Right cardiac atrium (tissue), 5 donors: ENCODE measurements around the gene PPM1A. TPM values are rescaled to one million over a fixed set of nuclear protein-coding genes. Genes with fewer than 3 reads are reported as not detected.

ENCODE experiments used
- ATAC-seq, 2 donors: fragments of 200-7000 bp; cut with Tn5 transposase; one replicate each; pipeline versions ENCODE4 v1.8.0 to v1.9.1; 2020; ENCODE audit warnings: moderate library complexity in 2 of 2, mild to moderate bottlenecking in 1 of 2
- DNase-seq, 3 donors: peaks; one replicate each; pipeline ENCODE4 v3.0.0-alpha.2; 2020
- H3K27ac ChIP-seq: one replicate; pipeline ENCODE4 v1.5.1; 2013; ENCODE audit warnings: mild to moderate bottlenecking, low read length, control low read depth, moderate library complexity
- H3K27me3 ChIP-seq: one replicate; pipeline ENCODE4 v1.6.1; 2013; ENCODE audit not compliant: control insufficient read depth, insufficient read depth
- H3K4me1 ChIP-seq: one replicate; pipeline ENCODE4 v1.6.1; 2013; ENCODE audit warnings: low read length; ENCODE audit not compliant: control insufficient read depth, insufficient read depth
- H3K4me3 ChIP-seq: one replicate; pipeline ENCODE4 v1.5.1; 2013; ENCODE audit warnings: low read length, control low read depth
- H3K9me3 ChIP-seq: one replicate; pipeline ENCODE4 v1.6.1; 2013; ENCODE audit warnings: low read length; ENCODE audit not compliant: control insufficient read depth
- WGBS: extraction: QIAGEN DNeasy Blood & Tissue Kit; methylation state at CpG from one replicate; pipeline ENCODE4 v1.1.7; 2013; 5-methylcytosine and 5-hydroxymethylcytosine counted together
- intact Hi-C, 4 donors: fragments of 100-400 bp; cut with DNase I; formaldehyde crosslinking; loops; one replicate each; pipeline versions ENCODE4 v1.11.0 to v1.14.0; 2022 to 2023
- polyA plus RNA-seq: library from polyadenylated mRNA; stranded (reverse); fragments of 200-250 nt; gene quantifications from one replicate; pipeline ENCODE4 v1.2.3, GENCODE V29; 2013
- total RNA-seq, 4 donors: library from RNA; stranded (reverse); fragmentation: NEBNext Ultra II Directional; extraction: Animal tissue kit (Norgen Biotek cat#: 25700); gene quantifications; one replicate each; pipeline ENCODE4 v1.2.1, GENCODE V29; 2021
- donor health status: healthy with polysubstance abuse.
- donor health status: DM: no; HTN: yes; CAD: no.
- donor health status: DM: no; HTN: no; CAD: no.
- donor health status: DM: no; HTN: yes; CAD: no; lungs with severe emphysema.
- donor health status: DM: yes; HTN: yes; CAD: no.

PPM1A gene
- total and polyA plus RNA-seq, 5 donors: 37.8 to 88.2 (median 79.6) TPM

DNA sequence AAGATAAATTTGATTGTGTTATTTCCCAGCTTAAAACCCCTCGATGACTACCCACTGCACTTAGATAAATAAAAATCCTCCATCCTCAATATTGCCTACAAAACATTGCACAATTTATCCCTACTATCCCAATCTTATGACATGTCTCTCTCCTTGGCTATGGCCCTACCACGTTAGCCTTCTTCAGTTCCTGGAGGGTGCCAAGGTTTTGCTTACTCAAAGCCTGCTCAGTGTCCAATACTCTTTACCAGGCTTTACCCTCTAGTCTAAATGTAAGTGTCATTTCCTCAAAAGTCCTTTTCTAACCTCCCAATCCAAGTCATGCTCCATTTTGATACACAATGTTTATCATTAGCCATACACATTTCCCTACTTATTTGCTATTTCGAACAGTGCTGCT, 35.0 kb upstream of the PPM1A start:
- Histone ChIP-seq H3K4me3 (no peak overlapping the region), H3K9me3 (no peaks in the 10 kb centered on the region), H3K27me3 (no peaks in the 10 kb centered on the region), H3K27ac (no peak overlapping the region), H3K4me1 (no peaks in the 10 kb centered on the region)
- DNase-seq: no peak
- intact Hi-C loops: no loop called here
- ATAC-seq: no peak
- WGBS: 85% methylated on average over 3 of the region's 3 CpGs

DNA sequence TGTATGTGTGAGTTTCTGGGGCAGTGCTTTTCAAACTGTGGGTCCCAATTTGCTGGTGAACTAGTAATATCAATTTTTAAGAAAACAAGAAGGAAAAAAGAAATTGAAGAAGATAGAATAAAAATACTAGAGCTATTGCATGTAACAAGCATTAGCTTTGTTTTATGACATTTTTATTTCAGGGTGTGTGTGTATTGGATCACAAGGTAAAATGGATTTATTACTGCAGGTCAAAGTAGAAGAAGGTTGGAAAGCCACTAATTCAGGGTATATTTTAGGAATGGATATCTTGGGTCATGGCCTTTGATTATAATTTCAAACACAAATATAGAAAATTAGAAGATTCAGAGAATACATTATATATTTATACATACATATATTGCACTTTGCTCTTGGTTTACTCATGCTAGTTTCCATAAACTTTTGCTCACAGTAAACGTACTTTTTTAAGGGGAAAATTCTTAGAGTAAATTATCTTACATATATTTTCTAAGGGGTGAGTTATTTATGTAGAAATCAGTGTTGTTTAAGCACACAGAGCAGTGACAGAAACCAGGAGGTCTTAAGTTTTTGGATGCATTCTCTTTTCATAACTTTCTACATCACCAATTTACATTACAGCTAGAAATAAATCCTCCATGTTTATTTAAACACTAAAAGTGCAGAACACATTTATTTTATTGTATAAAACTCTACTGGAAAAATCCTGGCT, 34.5 kb upstream of the PPM1A start:
- no peaks in the 10 kb centered on the region for H3K9me3 ChIP-seq
- no peaks in the 10 kb centered on the region for H3K4me1 ChIP-seq
- DNase-seq: no peak
- ATAC-seq: no peak
- 37% methylated on average over 1 of the region's 1 CpG for WGBS
- intact Hi-C loops: no loop called here
- H3K27ac ChIP-seq: no peak overlapping the region
- H3K27me3 ChIP-seq: no peaks in the 10 kb centered on the region
- no peak overlapping the region for H3K4me3 ChIP-seq

DNA sequence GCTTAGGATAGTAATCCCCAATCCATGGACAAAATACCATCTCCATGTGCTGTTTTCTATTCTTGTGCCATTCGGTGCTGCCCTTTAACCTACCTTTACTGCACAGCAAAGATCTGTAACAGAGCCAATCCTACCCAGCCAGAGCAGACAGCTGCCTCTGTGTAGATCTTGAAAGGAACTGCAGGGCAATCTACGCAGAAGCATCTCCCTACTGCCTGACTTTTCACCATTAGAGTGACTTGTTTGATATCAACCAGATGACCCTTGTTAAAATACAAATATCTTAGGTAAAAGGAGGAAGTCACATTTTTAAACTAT, 33.9 kb upstream of the PPM1A start:
- Histone ChIP-seq H3K27ac (no peak overlapping the region), H3K4me3 (no peak overlapping the region), H3K9me3 (no peaks in the 10 kb centered on the region), H3K4me1 (no peaks in the 10 kb centered on the region), H3K27me3 (no peaks in the 10 kb centered on the region)
- 69% methylated on average over 2 of the region's 2 CpGs for WGBS
- intact Hi-C loops: no loop called here
- no peak for ATAC-seq
- DNase-seq: no peak

DNA sequence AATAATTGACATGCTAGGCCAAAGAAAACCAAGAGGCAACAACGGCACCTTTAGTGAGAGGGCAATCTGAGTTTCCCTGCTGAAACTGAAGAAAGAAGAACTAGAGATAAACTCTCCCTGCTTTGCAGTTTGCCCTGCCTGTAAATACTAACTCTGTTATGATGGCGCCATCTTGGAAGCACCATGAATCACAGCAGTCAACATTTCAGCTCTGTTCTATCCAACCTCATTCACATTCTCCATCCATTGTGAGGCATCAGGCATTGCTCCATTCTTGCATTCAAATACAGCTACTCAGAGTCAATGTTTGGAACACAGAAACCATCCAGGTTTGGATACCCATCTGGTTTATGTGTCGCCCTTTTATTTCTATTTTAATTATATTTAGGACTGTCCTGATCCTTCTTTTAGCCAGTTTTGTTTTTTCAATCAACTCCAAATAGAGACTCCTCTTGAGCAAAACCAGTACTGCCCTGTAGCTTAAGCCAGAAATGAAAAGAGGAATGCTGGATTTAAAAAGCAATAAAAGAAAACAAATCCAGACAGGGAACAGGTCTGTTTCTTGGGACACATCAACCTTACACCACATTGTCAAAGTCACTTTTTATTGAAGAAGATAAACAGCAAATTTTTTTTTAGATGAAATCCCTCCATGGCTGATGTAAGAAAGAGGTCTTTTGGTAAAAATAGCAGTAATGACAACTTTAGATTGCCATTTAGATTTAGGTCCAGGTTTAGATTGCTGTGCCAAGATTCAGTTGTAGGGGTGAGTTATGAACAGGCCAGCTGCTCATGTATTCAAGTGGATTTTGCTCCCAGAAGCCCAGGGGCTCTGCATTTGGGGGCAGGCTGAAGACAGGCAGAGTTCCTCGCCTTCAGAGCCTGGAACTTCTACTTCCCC, 33.3 kb upstream of the PPM1A start:
- no peak for ATAC-seq
- WGBS: 86% methylated on average over 4 of the region's 4 CpGs

DNA sequence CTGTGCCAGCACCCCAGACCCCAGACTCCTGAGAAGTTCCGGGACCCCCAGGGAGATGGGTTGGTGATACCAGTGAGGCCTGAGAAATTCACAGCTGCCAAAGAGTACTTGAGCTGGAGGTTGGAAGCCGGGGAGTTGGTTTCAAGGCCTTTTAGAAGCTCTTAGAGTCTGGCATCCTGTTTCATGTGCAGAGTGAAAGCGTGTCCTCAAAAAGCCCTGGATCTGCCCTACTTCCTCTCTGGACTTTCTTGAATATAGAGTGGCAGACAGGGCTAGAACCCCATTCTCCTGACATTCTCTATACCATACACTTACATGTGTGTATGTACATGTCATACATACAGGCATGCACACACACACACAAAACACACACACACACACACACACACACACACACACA, 31.3 kb upstream of the PPM1A start:
- H3K27me3 ChIP-seq: no peaks in the 10 kb centered on the region
- DNase-seq (no peak), ATAC-seq (no peak)
- H3K27ac ChIP-seq: no peak overlapping the region
- no peak overlapping the region for H3K4me3 ChIP-seq
- intact Hi-C loops: no loop called here
- no peaks in the 10 kb centered on the region for H3K4me1 ChIP-seq
- H3K9me3 ChIP-seq: no peaks in the 10 kb centered on the region
- WGBS: 56% methylated on average over 3 of the region's 3 CpGs

More for the DNA sequence above, 33.3 kb upstream of the PPM1A start:
- no peak for DNase-seq
- no peak overlapping the region for H3K27ac ChIP-seq
- no peaks in the 10 kb centered on the region for H3K9me3 ChIP-seq
- H3K27me3 ChIP-seq: no peaks in the 10 kb centered on the region
- H3K4me1 ChIP-seq: no peaks in the 10 kb centered on the region
- no peak overlapping the region for H3K4me3 ChIP-seq
- intact Hi-C loops: no loop called here

DNA sequence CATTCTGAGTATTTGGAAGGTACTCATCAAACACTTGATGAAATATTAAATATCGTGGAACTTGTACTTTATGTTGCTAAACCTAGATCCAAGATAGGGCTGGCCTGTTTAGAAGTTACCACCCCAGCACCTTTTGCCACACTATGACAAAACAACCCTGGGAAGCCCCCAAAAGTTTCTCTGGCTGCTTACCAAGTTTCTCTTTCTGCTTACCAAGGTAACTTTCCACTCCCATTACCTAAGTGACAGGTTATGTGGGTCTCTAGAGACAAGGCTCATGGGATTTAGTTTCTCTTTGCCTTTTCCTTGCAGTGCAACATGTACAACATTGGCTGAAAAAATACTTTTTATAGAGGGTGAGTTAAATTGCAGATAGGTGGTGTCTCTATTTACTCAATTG, 28.9 kb upstream of the PPM1A start:
- ATAC-seq (no peak), DNase-seq (no peak)
- Histone ChIP-seq H3K27me3 (no peaks in the 10 kb centered on the region), H3K9me3 (no peaks in the 10 kb centered on the region), H3K27ac (no peak overlapping the region), H3K4me1 (no peaks in the 10 kb centered on the region), H3K4me3 (no peak overlapping the region)
- intact Hi-C loops: no loop called here
- WGBS: 84% methylated on average over 1 of the region's 1 CpG

DNA sequence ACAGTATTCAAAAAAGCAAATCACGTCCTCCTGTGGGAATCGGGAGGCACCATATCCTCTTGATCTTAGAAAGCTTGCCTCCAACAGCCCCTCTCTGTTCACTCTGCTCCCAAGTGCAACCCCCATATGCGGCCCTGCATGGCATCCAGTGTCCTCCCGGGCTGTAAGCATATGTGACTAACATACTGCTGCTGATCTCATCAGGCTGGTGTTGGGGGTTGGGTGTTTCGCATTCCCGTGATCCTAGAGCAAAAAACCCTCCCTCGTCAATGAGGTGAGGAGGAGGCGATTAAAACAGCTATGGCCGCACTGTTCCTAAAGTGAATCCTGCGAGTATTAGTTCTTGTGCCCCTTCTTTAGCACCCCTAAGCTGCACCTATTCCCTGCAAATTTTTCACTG, 28.1 kb upstream of the PPM1A start:
- Histone ChIP-seq H3K4me1 (no peaks in the 10 kb centered on the region), H3K4me3 (no peak overlapping the region), H3K27me3 (no peaks in the 10 kb centered on the region), H3K27ac (no peak overlapping the region), H3K9me3 (no peaks in the 10 kb centered on the region)
- DNase-seq (no peak), ATAC-seq (no peak)
- intact Hi-C loops: no loop called here
- 88% methylated on average over 10 of the region's 10 CpGs for WGBS

DNA sequence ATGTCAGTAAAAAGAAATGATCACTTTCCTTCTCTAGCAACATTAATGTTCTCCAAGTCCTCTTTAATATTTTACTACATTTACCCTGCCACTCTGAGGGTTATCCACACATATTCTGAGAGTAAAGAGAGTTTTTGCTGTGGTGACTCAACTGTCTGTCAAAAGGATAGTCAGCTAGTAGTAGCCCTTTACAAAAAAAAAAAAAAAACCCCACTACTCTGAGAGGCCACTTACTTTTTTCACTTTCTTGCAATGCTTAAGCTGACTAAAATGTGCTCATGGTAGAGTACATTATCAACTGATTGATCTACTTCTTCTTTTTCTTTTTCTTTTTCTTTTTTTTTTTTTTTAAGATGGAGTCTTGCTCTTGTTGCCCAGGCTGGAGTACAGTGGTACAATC, 27.6 kb upstream of the PPM1A start:
- no peaks in the 10 kb centered on the region for H3K9me3 ChIP-seq
- intact Hi-C loops: no loop called here
- no peaks in the 10 kb centered on the region for H3K4me1 ChIP-seq
- no peak overlapping the region for H3K27ac ChIP-seq
- H3K4me3 ChIP-seq: no peak overlapping the region
- DNase-seq (no peak), ATAC-seq (no peak)
- no peaks in the 10 kb centered on the region for H3K27me3 ChIP-seq

DNA sequence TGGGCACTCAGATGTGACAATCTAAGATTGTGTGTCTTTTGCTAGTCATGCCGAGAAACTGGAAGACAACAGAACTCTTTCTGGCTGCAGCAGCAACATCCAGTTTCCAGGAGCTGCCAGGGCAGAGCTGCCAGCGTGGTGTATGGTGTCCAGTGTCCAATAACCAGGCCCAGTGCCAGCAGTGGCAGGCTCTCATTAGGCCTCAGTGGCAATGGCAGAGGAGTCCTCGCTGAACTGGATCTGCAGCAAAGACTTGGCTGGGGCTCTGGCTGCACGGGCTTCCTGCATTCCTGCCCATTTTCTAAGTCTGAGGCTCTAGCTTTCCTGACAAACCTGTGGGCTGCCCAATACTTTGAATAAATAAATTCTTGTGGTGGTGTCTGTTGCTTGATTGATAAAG, 26.2 kb upstream of the PPM1A start:
- ATAC-seq (peak; percentile 66 to 91), DNase-seq (peak; percentile 38 to 82 (median 81))
- intact Hi-C loops: no loop called here
- Histone ChIP-seq H3K27ac (no peak overlapping the region), H3K4me3 (no peak overlapping the region), H3K27me3 (no peaks in the 10 kb centered on the region), H3K4me1 (no peaks in the 10 kb centered on the region), H3K9me3 (no peaks in the 10 kb centered on the region)
- 56% methylated on average over 4 of the region's 4 CpGs for WGBS

DNA sequence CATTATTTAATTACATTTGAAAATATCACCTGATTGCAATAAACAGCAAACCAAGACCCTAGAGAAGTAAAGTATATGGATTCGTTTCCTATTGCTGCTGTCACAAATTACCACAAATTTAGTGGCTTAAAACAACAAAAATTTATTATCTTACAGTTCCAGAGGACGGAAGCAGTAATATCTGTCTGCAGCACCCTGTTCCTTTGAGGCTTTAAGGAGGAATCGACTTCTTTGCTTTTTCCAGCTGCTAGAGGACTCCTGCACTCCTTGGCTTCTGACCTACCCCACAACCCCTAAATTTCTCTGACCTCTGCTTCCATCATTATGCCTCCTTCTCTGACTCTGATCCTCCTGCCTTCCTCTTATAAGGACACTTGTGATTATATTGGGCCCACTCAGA, 23.8 kb upstream of the PPM1A start:
- 68% methylated on average over 3 of the region's 3 CpGs for WGBS
- no peak overlapping the region for H3K27ac ChIP-seq
- intact Hi-C loops: no loop called here

DNA sequence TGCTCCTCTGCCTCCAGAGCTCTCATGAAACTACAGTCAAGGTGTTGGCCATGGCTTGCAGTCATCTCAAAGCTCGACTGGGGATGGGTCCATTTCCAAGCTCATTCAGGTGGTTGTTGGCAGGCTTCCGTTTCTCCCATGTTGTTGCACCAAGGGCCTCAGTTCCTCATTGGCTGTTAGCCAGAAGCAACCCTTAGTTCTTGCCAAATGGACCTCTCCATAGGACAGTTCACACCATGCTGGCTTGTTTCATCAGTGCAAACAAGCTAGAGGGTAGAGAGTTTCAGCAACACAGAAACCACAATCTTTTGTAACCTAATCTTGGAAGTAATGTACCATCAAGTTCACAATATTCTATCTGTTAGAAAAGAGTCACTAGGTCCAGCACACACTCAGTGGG, 22.7 kb upstream of the PPM1A start:
- no peak for DNase-seq
- 43% methylated on average over 2 of the region's 2 CpGs for WGBS
- Histone ChIP-seq H3K9me3 (no peaks in the 10 kb centered on the region), H3K4me1 (no peaks in the 10 kb centered on the region), H3K27ac (no peak overlapping the region), H3K4me3 (no peak overlapping the region), H3K27me3 (no peaks in the 10 kb centered on the region)
- intact Hi-C loops: no loop called here
- ATAC-seq: no peak

More for the DNA sequence above, 23.8 kb upstream of the PPM1A start:
- Histone ChIP-seq H3K4me1 (no peaks in the 10 kb centered on the region), H3K27me3 (no peaks in the 10 kb centered on the region), H3K4me3 (no peak overlapping the region), H3K9me3 (no peaks in the 10 kb centered on the region)
- DNase-seq (no peak), ATAC-seq (no peak)
